HFFc6 (cell line): ENCODE measurements around the gene LRRC8D. TPM values are rescaled to one million over a fixed set of nuclear protein-coding genes. Genes with fewer than 3 reads are reported as not detected.
"Not testable (repeated sequence)": the region's sequence is repeated elsewhere in the genome, so short reads cannot be mapped to it uniquely, and the experiment has no call there.

Experiments used
- DNase-seq: peaks from one replicate; pipeline ENCODE4 v3.0.0-alpha.2; 2018
- H3K27ac Mint-ChIP-seq: 2 replicates; pipeline ENCODE4 v1.8.0; 2020; ENCODE audit warnings: mild to moderate bottlenecking, mixed read lengths
- H3K27me3 Mint-ChIP-seq: 2 replicates; pipeline ENCODE4 v1.8.0; 2021; ENCODE audit warnings: mild to moderate bottlenecking, moderate library complexity, mixed read lengths; ENCODE audit not compliant: insufficient read depth
- H3K36me3 Mint-ChIP-seq: 2 replicates; pipeline ENCODE4 v1.8.0; 2021; ENCODE audit warnings: low read depth, mixed read lengths
- H3K4me1 Mint-ChIP-seq: 2 replicates; pipeline ENCODE4 v1.8.0; 2020; ENCODE audit warnings: low read depth, mixed read lengths
- H3K4me3 Mint-ChIP-seq: 2 replicates; pipeline ENCODE4 v1.8.0; 2020; ENCODE audit warnings: mild to moderate bottlenecking, moderate library complexity, mixed read lengths
- H3K9me3 Mint-ChIP-seq: 2 replicates; pipeline ENCODE4 v1.8.0; 2020; ENCODE audit warnings: mild to moderate bottlenecking, mixed read lengths
- CTCF ChIP-seq: fragments of 200-600 bp; sonication (generic); IDR thresholded peaks from 2 replicates; pipeline ENCODE4 v1.5.0; 2021; ENCODE audit warnings: antibody characterized with exemption, mild to moderate bottlenecking
- total RNA-seq, 6 experiments: library from RNA; stranded (reverse); fragmentation: NEBNext Ultra II Directional; extraction: Animal tissue kit (Norgen Biotek cat#: 25700); gene quantifications; 2 replicates in 1 of 6; 3 replicates in 5 of 6; pipeline ENCODE4 v1.2.3, GENCODE V29; 2021

LRRC8D gene
- total RNA-seq, 6 experiments from 2014 or later: 33.5 to 46.7 (median 41.8) TPM

DNA sequence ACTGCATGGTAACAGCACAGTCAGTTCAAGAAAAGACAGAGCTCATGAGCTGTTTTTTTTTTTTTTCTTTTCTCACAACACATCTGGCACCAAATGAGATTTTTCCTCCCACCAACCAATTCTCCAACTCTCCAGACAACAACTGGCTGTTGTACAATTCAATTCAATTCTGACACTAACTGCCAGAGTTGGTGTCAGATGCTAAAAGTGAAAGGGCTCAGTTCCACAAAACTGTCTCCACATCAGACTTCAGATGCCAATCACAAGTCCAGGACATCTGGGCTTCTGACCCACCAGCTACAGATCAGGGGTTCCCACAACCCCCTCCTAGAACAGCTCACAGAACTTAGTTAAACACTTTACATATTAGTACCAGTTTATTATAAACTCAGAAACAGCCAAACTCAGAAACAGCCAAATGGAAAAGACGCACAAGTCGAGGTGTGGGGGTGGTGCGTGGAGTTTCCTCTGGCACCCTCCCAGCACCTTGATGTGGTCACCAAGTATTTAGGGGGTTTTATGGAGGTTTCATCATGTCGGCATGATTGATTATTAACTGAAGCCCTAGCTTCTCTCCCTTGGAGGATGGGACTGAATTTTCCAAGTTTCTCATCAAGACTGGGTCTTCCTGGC lies 39.2 kb upstream of the LRRC8D start:
- no peak for DNase-seq
- Mint-ChIP-seq H3K36me3 (no peaks in the 10 kb centered on the region), H3K4me3 (no peak overlapping the region), H3K4me1 (peaks cover 6% of the 10 kb centered on the region; the same call in 1 of the 2 replicates), H3K27ac (no peak overlapping the region), H3K27me3 (peaks cover 27% of the 10 kb centered on the region), H3K9me3 (no peaks in the 10 kb centered on the region)
- no peak for TF ChIP-seq CTCF

DNA sequence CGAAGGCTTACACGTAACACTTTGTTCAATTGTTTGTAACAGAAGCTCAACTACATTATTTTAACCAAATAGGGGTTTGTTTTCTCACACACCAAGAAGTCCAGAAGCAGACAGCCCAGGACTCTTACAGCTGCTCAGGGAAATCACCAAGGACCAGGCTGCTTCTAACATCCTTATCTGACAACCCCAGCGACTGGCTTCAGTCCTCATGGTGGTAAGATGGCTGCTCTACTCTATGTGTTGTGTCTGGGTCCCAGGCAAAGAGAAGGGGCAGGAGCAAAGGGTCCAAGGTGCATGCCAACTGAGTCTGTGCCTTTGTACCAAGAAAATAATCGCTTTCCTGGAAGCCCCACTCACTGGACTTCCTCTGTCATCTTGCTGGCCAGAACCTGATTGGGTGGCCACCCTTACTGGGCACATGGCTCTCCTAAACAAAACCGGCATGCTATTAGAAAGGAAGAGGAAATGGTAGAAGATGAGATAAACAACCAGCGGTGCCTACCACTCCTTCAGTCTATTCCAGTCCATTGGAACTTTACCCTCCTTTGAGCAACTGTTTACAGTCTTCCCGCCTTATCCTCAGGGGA lies 34.1 kb upstream of the LRRC8D start:
- Mint-ChIP-seq H3K4me3 (no peak overlapping the region), H3K27me3 (peaks cover 34% of the 10 kb centered on the region), H3K9me3 (no peaks in the 10 kb centered on the region), H3K27ac (no peak overlapping the region), H3K36me3 (no peaks in the 10 kb centered on the region), H3K4me1 (no peaks in the 10 kb centered on the region)
- no peak for TF ChIP-seq CTCF
- no peak for DNase-seq

DNA sequence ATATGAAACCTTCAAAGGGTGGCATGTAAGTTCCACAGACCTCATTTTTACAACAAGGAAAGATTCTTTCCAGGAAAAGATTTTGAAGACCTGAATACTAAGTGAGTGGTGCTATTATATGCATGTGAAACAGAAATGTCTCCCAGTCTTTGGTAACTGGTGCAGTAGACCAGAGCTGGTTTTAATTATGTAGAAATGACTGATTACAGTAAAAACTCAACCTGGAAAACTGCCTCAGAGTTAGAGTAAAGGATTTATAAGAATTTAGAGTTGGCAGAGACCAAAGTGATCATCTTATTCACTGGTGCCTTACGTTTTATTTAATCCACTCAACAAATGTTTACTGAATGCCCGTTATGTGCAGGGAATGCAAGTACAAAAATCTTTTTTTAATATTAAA lies 30.2 kb upstream of the LRRC8D start:
- Mint-ChIP-seq H3K27me3 (peaks cover 17% of the 10 kb centered on the region), H3K27ac (no peak overlapping the region), H3K36me3 (no peaks in the 10 kb centered on the region), H3K4me3 (no peak overlapping the region), H3K9me3 (no peaks in the 10 kb centered on the region), H3K4me1 (peaks cover 4% of the 10 kb centered on the region; the same call in 1 of the 2 replicates)
- TF ChIP-seq CTCF: no peak
- DNase-seq: no peak

DNA sequence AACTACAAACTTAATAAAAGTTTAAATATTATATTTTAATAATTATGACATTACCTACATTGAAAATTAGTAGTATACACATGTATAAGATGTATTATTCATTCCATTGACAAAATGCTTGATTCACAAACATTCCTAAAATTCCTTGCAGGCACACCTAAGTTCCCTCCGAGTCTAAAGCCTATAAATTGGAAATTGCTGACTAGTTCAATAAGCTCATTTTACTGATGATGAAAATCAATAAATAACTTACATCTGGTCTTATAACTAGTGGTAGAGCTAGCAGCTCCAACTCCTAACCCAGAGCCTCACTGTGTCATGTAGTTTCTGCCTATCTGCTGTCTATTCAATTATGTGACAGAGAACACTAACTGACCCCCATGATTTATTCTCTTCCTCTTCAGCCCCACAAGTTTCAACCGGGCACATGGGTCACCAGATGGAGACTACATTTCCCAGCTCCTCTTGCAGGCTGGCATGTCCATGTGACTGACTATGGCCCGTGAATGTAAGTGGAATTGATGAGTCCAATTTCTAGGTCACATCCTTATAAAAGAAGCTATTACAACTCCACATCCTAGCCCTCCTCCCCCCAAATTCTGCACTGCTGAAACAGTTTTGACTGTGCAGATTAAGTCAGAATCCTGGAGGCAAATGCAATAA lies 29.6 kb upstream of the LRRC8D start:
- Mint-ChIP-seq H3K4me1 (peaks cover 4% of the 10 kb centered on the region; the same call in 1 of the 2 replicates), H3K36me3 (no peaks in the 10 kb centered on the region), H3K9me3 (no peaks in the 10 kb centered on the region), H3K27me3 (peaks cover 16% of the 10 kb centered on the region), H3K4me3 (no peak overlapping the region), H3K27ac (no peak overlapping the region)
- no peak for TF ChIP-seq CTCF
- no peak for DNase-seq

DNA sequence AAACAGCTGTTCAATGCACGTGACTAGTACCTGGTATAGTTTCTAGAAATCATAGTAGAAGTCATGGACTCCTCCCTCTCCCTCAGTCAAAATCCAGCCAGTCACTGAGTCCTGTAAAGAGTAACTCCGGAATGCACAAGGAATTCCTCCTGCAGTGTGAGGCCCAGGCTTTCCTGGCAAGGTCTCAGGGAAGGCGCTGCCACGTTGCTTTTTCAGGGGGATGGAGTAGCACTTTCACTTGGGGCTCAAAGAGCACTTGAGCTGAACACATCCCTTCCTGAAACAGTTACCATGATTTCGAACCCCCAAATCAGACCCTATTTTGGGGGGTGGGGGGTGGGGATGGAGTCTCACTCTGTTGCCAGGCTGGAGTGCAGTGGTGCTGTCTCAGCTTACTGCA lies 26.4 kb upstream of the LRRC8D start:
- TF ChIP-seq CTCF: no peak
- peak; percentile 28 for DNase-seq
- Mint-ChIP-seq H3K4me3 (no peak overlapping the region), H3K36me3 (no peaks in the 10 kb centered on the region), H3K27ac (no peak overlapping the region), H3K27me3 (peaks cover 9% of the 10 kb centered on the region), H3K9me3 (no peaks in the 10 kb centered on the region), H3K4me1 (peaks cover 12% of the 10 kb centered on the region)

GRCh38 chr1:89795571-89795970 lies 25.3 kb upstream of the LRRC8D start:
- not testable (repeated sequence) for H3K27me3 Mint-ChIP-seq, H3K4me3 Mint-ChIP-seq
- H3K4me1 Mint-ChIP-seq: peaks cover 23% of the 10 kb centered on the region

GRCh38 chr1:89797876-89798275 lies 23.0 kb upstream of the LRRC8D start:
- H3K9me3 Mint-ChIP-seq, H3K27me3 Mint-ChIP-seq, DNase-seq, H3K27ac Mint-ChIP-seq, H3K4me3 Mint-ChIP-seq, H3K36me3 Mint-ChIP-seq: not testable (repeated sequence)
- H3K4me1 Mint-ChIP-seq: peaks cover 27% of the 10 kb centered on the region

More at GRCh38 chr1:89795571-89795970, 25.3 kb upstream of the LRRC8D start:
- DNase-seq, H3K27ac Mint-ChIP-seq, H3K9me3 Mint-ChIP-seq, H3K36me3 Mint-ChIP-seq: not testable (repeated sequence)
